A549 (cell line): ENCODE measurements around the gene P2RY14. TPM values are rescaled to one million over a fixed set of nuclear protein-coding genes. Genes with fewer than 3 reads are reported as not detected.
"Not testable (repeated sequence)": the region's sequence is repeated elsewhere in the genome, so short reads cannot be mapped to it uniquely, and the experiment has no call there.

Experiments
- ATAC-seq, 2 experiments: fragments of 200-7000 bp in 1 of 2; fragments of >200 bp in 1 of 2; cut with Nextera tagmentation in 1 of 2; cut with Tn5 transposase in 1 of 2; 3 replicates each; pipeline versions ENCODE4 v1.8.0 to v1.9.1; 2018 to 2020; ENCODE audit warnings: mild to moderate bottlenecking in 1 of 2, moderate library complexity in 1 of 2
- CTCF ChIA-PET: fragments of 300-600 bp; sonication (Branson Sonifier 250); formaldehyde crosslinking; extraction: SDS; loops from one replicate; lab custom pipeline; 2021; ENCODE audit warnings: antibody characterized with exemption, inconsistent platforms; lab: Yijun Ruan, JAX
- POLR2A ChIA-PET: fragments of 350-600 bp; formaldehyde crosslinking; extraction: SDS; loops from one replicate; lab custom pipeline; 2021; ENCODE audit warnings: antibody characterized with exemption, inconsistent platforms; lab: Yijun Ruan, JAX
- DNase-seq, 2 experiments: peaks; one replicate each; pipeline versions ENCODE4 v3.0.0 to v3.0.0-alpha.2; 2011 to 2016; ENCODE audit warnings: low read depth in 1 of 2, low spot score in 1 of 2
- FAIRE-seq: peaks from 2 replicates; lab custom pipeline; 2011; peaks lifted over from hg19 to GRCh38; lab: Jason Lieb, UNC
- H3K27ac ChIP-seq, 2 experiments: fragments of >200 bp; sonication (Bioruptor Twin); formaldehyde crosslinking; 3 replicates each; pipeline ENCODE4 v1.5.1; 2016 to 2017
- H3K4me1 ChIP-seq: fragments of >200 bp; sonication (Bioruptor Twin); formaldehyde crosslinking; 3 replicates; pipeline ENCODE4 v1.6.1; 2016
- H3K4me2 ChIP-seq: fragments of >200 bp; sonication (Bioruptor Twin); formaldehyde crosslinking; 3 replicates; pipeline ENCODE4 v1.6.1; 2016
- H3K4me3 ChIP-seq: fragments of >200 bp; sonication (Bioruptor Twin); formaldehyde crosslinking; 3 replicates; pipeline ENCODE4 v1.5.1; 2016
- H3K9me3 ChIP-seq: fragments of >200 bp; sonication (Bioruptor Twin); formaldehyde crosslinking; 3 replicates; pipeline ENCODE4 v1.6.1; 2016
- FOSB ChIP-seq: fragments of 250-450 bp; sonication (Bioruptor Pico); IDR thresholded peaks from 2 replicates; pipeline ENCODE4 v1.5.0; 2020; ENCODE audit warnings: mild to moderate bottlenecking, moderate library complexity
- GATA3 ChIP-seq: IDR thresholded peaks from 2 replicates; pipeline ENCODE4 v1.6.1; 2012; ENCODE audit warnings: borderline replicate concordance
- HDAC2 ChIP-seq: fragments of 200-600 bp; sonication (generic); IDR thresholded peaks from 2 replicates; pipeline ENCODE4 v1.6.1; 2016
- HMGXB4 ChIP-seq: fragments of 250-450 bp; sonication (Bioruptor Pico); IDR thresholded peaks from 2 replicates; pipeline ENCODE4 v1.5.0; 2021; ENCODE audit warnings: mild to moderate bottlenecking, moderate library complexity, borderline replicate concordance
- JUN ChIP-seq, 2 experiments: fragments of >200 bp; sonication (Bioruptor Twin); formaldehyde crosslinking; IDR thresholded peaks; 2 replicates in 1 of 2; 3 replicates in 1 of 2; pipeline ENCODE4 v1.6.1; 2016 to 2017
- MAFK ChIP-seq: fragments of 450-650 bp; IDR thresholded peaks from 2 replicates; pipeline ENCODE4 v1.6.1; 2014; ENCODE audit not compliant: partially characterized antibody
- MAZ ChIP-seq: fragments of 150-350 bp; IDR thresholded peaks from 2 replicates; pipeline ENCODE4 v1.6.1; 2014; ENCODE audit warnings: antibody characterized with exemption, low read depth, low read length, borderline replicate concordance
- RNF2 ChIP-seq: fragments of 200-600 bp; sonication (generic); IDR thresholded peaks from 2 replicates; pipeline ENCODE4 v1.6.1; 2016; ENCODE audit warnings: low read depth, mild to moderate bottlenecking, antibody characterized with exemption, moderate library complexity, borderline replicate concordance
- SMC3 ChIP-seq: fragments of >200 bp; sonication (Bioruptor Twin); formaldehyde crosslinking; IDR thresholded peaks from 3 replicates; pipeline ENCODE4 v1.6.1; 2018; ENCODE audit warnings: inconsistent platforms
- USF2 ChIP-seq: fragments of 450-650 bp; IDR thresholded peaks from 2 replicates; pipeline ENCODE4 v1.6.1; 2014; ENCODE audit warnings: antibody characterized with exemption
- ZSCAN20 ChIP-seq: fragments of 250-450 bp; sonication (Bioruptor Pico); IDR thresholded peaks from 2 replicates; pipeline ENCODE4 v1.8.0; 2022; ENCODE audit warnings: mild to moderate bottlenecking, moderate library complexity
- WGBS: methylation state at CpG from one replicate; pipeline ENCODE4 v1.1.6; 2017; ENCODE audit errors: missing lambda C conversion rate; 5-methylcytosine and 5-hydroxymethylcytosine counted together
- polyA plus RNA-seq, 4 experiments: library from polyadenylated mRNA; depleted of rRNA in 3 of 4; stranded (reverse); fragments of >200 nt; fragmentation: RNase III in 1 of 4; extraction: RNeasy Plus Mini Kit Qiagen cat#74134 plus additional on column Dnase treatment in 1 of 4; gene quantifications; 2 replicates in 3 of 4; 3 replicates in 1 of 4; pipeline ENCODE4 v1.2.3, GENCODE V29; 2011 to 2017
- TF ChIP-seq, protein P1 (sequence below): fragments of >200 bp; sonication (Bioruptor Twin); formaldehyde crosslinking; IDR thresholded peaks from 3 replicates; pipeline ENCODE4 v1.5.1; 2016
- TF ChIP-seq, protein P2 (sequence below): fragments of >200 bp; sonication (Bioruptor Twin); formaldehyde crosslinking; IDR thresholded peaks from 2 replicates; pipeline ENCODE4 v1.6.1; 2016
- TF ChIP-seq, protein P3 (sequence below): fragments of 200-600 bp; sonication (generic); IDR thresholded peaks from 2 replicates; pipeline ENCODE4 v1.6.1; 2016; ENCODE audit warnings: antibody characterized with exemption, mild to moderate bottlenecking, moderate library complexity
- TF ChIP-seq, protein P4 (sequence below): IDR thresholded peaks from 2 replicates; pipeline ENCODE4 v1.6.1; 2012

Gene P2RY14
- polyA plus RNA-seq, 2 of the 4 experiments (the other 2 are of a cell fraction), result not detected

DNA sequence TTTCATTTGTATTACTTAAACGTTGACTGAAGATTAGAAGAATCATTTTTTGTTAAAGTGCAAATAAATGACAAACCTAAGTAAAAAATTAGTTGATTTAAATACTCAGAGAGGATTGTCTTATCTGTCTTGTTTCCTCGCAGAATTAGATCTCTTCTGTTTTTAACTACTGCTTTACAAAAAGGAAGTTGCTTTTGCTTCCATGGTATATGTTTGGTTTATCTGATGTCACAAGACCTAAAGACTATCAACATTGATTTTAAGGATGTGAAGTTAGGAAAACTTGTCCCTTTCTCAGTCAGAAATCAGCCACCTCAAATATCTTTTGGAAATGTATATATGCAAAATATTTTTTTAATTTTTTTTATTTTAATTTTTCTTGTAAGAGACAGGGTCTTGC is 104.0 kb downstream of the P2RY14 start:
- Histone ChIP-seq H3K4me2 (no peak overlapping the region), H3K27ac (no peak overlapping the region), H3K4me1 (no peaks in the 10 kb centered on the region), H3K9me3 (no peaks in the 10 kb centered on the region), H3K4me3 (no peak overlapping the region)
- WGBS, result 60% methylated on average over 2 of the region's 2 CpGs
- no peak for DNase-seq
- CTCF ChIA-PET, result interaction anchor here (2.0 kb wide), 1 partner anchor 53 kb away, joined by 5 read pairs; no protein-coding TSS in a partner anchor
- POLR2A ChIA-PET, result no interaction called here
- TF ChIP-seq GATA3 (no peak), ZSCAN20 (CRISPR knock-in tag) (no peak), FOSB (CRISPR knock-in tag) (no peak), RNF2 (no peak)
- TF ChIP-seq, protein P1, sequence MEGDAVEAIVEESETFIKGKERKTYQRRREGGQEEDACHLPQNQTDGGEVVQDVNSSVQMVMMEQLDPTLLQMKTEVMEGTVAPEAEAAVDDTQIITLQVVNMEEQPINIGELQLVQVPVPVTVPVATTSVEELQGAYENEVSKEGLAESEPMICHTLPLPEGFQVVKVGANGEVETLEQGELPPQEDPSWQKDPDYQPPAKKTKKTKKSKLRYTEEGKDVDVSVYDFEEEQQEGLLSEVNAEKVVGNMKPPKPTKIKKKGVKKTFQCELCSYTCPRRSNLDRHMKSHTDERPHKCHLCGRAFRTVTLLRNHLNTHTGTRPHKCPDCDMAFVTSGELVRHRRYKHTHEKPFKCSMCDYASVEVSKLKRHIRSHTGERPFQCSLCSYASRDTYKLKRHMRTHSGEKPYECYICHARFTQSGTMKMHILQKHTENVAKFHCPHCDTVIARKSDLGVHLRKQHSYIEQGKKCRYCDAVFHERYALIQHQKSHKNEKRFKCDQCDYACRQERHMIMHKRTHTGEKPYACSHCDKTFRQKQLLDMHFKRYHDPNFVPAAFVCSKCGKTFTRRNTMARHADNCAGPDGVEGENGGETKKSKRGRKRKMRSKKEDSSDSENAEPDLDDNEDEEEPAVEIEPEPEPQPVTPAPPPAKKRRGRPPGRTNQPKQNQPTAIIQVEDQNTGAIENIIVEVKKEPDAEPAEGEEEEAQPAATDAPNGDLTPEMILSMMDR, result no peak
- ATAC-seq, result no peak
- no peak for FAIRE-seq

DNA sequence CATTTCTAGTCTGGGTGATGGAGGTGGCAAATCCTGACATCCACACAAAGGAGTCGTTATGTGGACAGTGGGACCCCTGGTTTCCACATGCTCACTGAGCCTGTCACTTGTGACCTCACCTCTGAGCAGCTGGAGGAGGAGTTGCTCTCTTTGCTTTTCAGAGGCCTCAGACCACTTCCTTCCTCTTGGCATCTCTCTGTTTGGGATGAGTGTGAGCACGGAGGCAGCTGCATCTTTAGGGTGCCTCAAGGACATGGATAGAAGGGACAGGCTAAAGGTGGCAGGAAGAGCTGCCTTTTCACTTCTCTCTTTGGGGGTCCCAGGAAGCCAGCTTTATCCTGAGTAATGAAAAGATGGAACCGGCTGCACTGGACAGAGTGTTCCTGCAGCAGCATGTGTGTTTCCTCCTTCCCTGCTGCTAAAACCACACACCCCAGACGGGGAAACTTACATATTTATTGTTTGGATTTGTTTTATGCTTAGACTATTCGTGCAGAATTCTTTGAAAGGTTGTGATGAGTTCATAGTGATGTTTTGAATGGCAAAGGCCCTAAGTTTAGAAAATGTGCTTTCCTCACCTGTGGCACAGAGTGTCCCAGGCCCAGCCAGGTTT is 107.1 kb downstream of the P2RY14 start:
- TF ChIP-seq MAFK (no peak), HMGXB4 (no peak), JUN (IDR thresholded peaks at IDR 0.05) (no peak), HDAC2 (no peak), USF2 (no peak), SMC3 (no peak), MAZ (no peak)
- TF ChIP-seq, protein P2, sequence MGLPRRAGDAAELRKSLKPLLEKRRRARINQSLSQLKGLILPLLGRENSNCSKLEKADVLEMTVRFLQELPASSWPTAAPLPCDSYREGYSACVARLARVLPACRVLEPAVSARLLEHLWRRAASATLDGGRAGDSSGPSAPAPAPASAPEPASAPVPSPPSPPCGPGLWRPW, result no peak
- TF ChIP-seq, protein P3, sequence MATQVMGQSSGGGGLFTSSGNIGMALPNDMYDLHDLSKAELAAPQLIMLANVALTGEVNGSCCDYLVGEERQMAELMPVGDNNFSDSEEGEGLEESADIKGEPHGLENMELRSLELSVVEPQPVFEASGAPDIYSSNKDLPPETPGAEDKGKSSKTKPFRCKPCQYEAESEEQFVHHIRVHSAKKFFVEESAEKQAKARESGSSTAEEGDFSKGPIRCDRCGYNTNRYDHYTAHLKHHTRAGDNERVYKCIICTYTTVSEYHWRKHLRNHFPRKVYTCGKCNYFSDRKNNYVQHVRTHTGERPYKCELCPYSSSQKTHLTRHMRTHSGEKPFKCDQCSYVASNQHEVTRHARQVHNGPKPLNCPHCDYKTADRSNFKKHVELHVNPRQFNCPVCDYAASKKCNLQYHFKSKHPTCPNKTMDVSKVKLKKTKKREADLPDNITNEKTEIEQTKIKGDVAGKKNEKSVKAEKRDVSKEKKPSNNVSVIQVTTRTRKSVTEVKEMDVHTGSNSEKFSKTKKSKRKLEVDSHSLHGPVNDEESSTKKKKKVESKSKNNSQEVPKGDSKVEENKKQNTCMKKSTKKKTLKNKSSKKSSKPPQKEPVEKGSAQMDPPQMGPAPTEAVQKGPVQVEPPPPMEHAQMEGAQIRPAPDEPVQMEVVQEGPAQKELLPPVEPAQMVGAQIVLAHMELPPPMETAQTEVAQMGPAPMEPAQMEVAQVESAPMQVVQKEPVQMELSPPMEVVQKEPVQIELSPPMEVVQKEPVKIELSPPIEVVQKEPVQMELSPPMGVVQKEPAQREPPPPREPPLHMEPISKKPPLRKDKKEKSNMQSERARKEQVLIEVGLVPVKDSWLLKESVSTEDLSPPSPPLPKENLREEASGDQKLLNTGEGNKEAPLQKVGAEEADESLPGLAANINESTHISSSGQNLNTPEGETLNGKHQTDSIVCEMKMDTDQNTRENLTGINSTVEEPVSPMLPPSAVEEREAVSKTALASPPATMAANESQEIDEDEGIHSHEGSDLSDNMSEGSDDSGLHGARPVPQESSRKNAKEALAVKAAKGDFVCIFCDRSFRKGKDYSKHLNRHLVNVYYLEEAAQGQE, result no peak
- TF ChIP-seq, protein P4, sequence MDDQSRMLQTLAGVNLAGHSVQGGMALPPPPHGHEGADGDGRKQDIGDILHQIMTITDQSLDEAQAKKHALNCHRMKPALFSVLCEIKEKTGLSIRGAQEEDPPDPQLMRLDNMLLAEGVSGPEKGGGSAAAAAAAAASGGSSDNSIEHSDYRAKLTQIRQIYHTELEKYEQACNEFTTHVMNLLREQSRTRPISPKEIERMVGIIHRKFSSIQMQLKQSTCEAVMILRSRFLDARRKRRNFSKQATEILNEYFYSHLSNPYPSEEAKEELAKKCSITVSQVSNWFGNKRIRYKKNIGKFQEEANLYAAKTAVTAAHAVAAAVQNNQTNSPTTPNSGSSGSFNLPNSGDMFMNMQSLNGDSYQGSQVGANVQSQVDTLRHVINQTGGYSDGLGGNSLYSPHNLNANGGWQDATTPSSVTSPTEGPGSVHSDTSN, result no peak
- ATAC-seq (peak in 1 of 2 experiments; percentile 15; a peak in 1 of 6 replicates), DNase-seq (no peak), FAIRE-seq (no peak)
- Histone ChIP-seq H3K4me1 (no peaks in the 10 kb centered on the region), H3K9me3 (no peaks in the 10 kb centered on the region), H3K4me2 (no peak overlapping the region), H3K4me3 (no peak overlapping the region), H3K27ac (no peak overlapping the region)
- ChIA-PET POLR2A (no interaction called here), CTCF (interaction anchor here (1.3 to 6.2 kb wide), 4 partner anchors 15 to 113 kb away, joined by 7 to 161 read pairs (median 8); partner anchors contain the start of gene P2RY14)
- WGBS, result 79% methylated on average over 5 of the region's 5 CpGs

- FAIRE-seq, H3K4me2 ChIP-seq, POLR2A ChIA-PET, H3K9me3 ChIP-seq, H3K27ac ChIP-seq, H3K4me3 ChIP-seq, DNase-seq, H3K4me1 ChIP-seq, ATAC-seq: not testable (repeated sequence)
- 76% methylated on average over 9 of the region's 9 CpGs for WGBS
- CTCF ChIA-PET, result interaction anchor here (2.1 to 6.2 kb wide), 5 partner anchors 8 to 749 kb away, joined by 10 to 161 read pairs (median 14); partner anchors contain the start of gene P2RY14
Measured at GRCh38 chr3:151169948-151170679, 108.2 kb downstream of the P2RY14 start.
